Stimulated activated CD4-positive, alpha-beta T cell treated with anti-CD3 and anti-CD28 coated beads, Interleukin-1b, Interleukin-23, amount 100 ng/mL, for 1 hour (primary cell): ENCODE measurements around the gene PDE9A.

Experiments used
- DNase-seq, 2 donors: peaks; one replicate each; pipeline ENCODE4 v3.0.0-alpha.2; 2020; ENCODE audit warnings: low read depth in 2 of 2

PDE9A gene

DNA sequence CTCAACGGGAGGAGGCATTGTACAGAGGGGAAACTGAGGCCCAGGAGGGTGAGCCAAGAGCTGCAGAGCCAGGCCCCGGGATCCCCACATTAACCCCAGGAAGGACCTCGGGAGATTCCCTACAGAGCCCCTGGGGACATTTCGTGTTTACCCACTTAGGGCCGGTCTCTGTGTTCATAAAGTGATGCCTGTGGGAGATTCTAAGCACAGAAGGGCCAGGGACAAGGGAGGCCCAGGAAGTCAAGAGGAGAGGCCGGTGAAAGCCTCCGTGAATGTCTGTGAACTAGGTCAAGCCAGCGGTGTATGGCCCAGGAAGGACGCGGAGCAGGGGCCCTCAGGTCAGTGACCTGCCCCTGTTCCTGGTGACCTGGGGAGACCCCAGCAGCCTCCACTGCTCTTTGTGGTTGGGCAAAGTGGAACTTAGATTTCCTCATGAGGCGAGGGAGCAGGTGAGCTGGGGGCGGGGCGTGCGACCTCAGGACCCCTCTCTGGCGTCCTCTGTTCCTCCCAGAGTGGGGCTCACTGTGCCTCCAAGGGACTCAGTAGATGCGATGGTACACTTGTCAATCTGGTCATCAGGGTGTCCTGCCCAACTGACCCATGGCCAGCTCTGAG, 34.9 kb downstream of the PDE9A start:
- no peak for DNase-seq

DNA sequence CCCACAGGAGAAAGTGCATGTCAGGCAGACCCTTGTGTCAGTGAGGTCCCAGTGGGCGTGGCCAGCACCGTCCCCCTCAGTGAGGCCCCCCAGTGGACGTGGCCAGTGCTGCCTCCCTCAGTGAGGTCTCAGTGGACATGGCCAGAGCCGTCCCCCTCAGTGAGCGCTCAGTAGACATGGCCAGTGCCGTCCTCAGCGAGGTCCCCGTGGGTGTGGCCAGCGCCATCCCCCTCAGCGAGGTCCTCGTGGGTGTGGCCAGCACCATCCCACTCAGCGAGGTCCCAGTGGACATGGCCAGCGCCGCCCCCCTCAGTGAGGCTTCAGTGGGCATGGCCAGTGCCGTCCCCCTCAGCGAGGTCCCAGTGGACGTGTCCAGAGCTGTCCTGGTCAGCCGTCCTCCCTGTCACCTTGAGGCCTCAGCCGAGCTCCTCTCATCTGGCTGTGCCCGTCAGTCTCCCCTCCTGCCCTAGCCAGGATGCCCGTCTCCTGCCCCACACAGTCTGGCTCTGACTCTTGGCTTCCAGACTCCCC, 35.5 kb downstream of the PDE9A start:
- no peak for DNase-seq

DNA sequence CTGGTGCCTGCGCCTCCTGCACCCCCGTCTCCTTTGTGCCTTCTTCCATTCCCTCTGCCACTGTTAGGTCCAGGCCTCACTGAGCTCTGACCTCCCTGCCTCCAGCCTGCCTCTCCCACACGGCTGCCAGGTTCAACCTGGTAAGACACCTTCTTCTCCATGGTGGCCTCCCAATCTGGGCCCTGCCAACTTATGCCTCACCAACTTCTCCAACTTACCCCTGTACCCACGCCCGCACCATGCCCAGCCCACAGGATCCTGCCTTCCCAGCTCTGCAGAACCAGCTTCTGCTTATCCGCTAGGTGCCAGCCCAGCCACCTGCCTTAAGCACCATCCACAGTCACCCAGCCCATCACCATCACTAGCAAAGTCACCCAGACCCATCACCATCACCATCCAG, 37.2 kb downstream of the PDE9A start:
- no peak for DNase-seq

DNA sequence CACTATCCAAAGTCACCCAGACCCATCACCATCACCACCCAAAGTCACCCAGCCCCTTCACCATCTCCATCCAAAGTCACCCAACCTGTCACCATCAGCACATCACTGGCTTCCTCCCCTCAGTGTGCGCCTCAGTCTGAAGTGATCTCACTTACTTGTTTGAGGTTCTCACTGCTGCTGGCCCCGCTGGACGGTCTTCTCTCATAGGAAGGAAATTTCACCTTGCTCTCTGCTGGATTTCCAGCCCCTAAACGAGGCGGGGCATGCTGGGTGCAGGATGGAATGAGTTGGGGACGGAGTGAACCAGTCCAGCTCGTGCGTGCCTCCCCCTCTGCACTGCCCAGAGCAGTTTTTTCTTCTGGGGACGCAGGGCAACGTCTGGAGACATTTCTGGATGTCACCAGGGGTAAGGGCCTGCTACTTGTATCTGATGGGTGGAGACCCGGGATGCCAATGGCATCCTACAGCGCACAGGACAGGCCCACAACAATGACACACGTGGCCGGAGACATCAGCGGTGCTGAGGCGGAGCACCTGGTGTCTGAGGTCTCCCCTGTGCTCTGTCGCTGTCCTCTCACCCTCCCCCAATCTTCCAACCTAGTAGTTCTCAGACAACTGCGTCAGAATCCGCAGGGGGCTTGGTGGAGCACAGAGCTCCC, 38.6 kb downstream of the PDE9A start:
- DNase-seq: no peak

DNA sequence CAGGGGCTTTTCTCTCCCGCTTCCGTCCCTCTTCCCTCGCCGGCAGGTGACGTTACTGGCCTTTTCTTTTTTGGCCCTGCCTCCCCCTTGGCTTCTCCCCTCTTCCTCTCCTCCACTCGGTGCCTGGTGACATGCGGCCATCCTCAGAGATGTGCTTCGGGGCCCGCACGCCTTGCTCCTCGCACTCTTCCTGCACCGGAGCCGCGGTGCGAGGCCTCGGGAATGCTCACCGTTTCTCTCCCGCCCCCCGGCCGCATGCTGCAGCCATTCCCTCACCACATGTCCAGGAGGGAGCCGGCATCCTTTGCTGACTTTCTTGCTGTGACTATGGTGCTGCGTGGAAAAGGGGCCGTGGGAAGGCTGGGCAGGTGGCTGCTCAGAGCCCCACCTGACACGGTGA, 39.3 kb downstream of the PDE9A start:
- DNase-seq: no peak

DNA sequence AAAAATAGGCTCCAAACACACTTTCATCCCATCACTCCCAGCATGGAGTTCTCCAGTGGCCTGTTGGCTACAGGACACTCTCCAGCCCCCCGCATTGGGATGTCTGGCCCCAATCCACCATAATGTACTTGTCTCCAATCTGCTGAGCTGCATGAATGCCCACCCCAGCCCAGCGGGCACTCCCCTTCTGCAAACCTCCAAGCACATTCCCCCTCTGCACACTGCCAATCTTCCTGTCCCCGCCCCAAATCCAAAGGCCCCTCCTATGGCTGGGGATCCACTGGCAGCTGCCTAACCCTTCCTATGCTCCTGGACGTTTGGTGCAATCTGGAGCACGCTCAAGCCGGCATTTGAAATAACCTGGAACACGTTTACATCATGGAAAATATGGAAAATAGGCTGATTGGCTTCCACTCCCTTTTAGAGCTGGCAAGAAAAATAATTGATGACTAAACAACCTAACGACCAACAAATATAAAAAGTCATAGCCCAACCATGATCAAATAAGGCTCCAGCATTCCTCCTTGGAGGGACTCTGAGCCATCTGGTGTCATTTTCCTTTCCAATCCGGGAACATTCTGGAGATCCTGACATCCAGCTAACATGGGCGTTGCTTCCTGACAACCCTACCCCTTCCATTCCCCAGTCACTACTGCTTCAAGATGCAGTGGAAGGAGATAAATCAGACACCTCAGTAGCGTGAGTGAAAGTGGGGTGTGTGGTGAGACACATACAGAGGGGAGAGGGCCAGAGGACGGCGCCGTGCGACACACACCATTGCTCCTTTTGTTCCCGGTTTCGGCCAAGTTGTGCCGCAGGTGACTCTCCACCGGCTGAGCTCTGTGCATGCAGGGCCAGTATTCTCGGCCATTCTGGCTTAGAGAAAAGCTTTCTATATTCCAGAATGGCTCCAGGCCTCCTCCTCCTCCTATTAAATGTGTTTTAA, 41.6 kb downstream of the PDE9A start:
- DNase-seq: no peak

DNA sequence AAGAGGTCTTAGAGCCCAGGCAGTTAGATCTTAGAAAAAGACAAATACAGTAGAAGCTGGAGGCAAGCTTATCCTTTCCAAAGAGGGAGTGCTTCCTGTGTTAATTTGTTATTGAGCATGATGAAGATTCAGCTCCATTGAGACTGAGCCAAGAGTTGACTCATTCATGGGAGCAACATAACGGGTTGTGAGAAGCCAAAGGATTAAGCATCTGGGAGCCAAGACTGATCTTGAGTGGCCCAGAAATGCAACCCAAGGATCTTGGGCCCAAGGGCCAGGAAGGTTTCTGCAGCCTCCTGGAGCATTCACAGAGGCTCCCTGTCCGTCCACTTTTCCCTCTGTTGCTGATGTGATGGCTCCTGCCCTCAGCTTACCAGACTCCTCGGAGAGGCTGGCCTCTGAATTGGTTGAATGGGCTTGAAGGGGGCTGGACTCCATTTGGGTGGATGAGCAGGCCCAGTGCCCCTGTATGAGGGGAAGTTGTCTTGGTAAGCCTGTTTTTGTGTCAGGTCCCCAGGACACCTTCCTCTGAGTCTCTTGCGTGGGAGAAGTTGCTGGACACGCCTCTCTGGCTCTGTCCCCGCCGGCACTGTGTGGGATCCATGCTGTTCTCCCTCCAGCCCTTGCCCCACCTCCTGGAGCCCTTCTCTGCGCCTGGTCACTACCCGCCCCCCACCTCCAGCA, 42.4 kb downstream of the PDE9A start:
- no peak for DNase-seq

DNA sequence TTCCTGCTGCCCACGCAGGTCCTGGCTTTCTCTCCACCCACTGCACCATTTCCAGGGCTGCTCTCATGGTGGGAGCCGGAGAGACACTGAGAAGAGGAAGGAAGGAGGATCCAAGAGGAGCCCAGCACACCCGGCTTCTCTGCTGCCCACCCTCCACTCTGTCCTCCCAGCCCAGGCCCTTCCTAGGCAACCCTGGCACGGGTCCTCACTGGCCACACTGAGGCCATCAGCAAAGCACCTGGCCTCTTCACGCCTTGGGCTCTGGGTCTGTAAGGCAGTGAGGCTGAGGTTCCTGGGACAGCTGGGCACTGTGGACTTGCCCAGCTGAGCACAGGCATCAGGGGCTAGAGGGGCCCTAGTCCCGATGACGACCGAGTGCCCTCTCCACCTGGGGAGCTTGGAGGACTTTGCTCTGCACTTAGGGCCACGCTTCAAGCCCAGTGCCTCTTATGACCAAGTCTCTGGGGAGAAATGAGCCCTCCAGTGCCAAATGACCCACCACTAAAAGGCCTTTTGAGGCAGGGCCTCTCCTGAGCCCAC, 43.1 kb downstream of the PDE9A start:
- no peak for DNase-seq

DNA sequence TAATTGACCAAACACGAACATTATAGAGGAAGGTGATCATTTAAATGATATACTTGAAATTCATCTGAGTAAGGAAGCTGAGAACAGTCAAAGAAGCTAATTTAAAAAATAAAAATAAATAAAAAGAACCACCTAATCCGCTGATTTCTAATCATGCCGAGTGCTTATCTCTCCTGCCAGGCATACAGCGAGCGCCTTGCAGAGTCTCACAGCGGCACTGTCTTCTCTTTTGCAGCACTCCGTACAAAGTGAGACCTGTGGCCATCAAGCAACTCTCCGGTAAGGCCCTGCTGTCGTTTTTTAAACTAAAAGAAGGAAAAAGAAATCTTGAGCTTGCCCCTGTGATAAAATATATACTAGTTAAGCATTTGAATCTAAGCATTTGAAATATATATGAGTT, 45.3 kb downstream of the PDE9A start:
- no peak for DNase-seq

DNA sequence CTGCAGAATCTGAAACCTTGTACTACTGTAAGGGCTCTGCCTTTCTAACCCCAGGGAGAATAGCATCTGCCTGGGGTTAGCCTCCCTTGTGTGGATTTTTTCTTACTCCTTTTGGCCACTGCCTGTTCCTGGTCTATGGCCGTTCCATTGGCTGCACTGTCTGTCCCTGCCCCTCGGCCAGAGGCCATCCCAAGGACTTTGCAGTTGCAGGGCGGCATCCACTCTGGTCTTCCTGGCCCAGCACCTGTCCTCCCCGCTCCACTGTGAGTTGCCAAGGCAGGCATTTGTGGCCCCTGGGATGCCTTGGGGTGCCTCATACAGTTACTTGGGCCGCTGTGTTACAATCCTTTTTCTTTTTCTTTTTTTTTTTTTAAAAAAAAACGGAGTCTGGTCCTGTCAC, 45.8 kb downstream of the PDE9A start:
- DNase-seq: no peak

DNA sequence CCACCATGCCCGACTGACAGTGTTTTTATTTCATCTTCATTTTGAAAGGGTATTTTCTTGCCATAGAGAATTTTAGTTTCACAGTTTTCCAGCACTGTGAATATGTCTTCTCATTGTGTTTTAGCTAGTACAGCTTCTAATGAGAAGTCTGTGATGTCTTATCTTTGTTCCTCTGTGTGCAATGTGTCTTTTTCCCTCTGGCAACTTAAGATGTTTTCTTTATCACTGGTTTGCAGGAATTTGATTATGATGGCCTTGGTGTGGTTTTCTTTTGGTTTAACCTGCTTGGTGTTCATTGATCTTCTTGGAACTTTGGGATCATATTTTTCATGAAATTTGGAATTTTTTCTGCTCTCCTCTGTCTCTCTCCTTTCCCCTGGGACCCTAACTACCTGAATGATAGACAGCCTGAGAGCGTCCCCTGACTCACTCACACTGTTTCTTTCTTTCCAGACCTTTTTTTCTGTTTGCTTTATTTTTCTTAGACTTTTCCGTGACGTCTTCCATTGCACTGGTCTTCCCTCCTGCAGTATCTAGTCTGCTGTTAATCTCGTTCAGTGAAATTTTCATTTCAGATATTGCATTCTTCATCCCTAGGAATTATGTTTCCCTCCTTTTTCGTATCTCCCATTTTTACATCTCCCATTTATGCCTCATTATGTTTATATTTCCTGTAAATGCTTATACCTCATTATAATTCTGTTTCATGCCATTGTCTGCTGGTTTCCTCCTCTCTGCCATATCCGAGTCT, 48.5 kb downstream of the PDE9A start:
- DNase-seq: no peak

DNA sequence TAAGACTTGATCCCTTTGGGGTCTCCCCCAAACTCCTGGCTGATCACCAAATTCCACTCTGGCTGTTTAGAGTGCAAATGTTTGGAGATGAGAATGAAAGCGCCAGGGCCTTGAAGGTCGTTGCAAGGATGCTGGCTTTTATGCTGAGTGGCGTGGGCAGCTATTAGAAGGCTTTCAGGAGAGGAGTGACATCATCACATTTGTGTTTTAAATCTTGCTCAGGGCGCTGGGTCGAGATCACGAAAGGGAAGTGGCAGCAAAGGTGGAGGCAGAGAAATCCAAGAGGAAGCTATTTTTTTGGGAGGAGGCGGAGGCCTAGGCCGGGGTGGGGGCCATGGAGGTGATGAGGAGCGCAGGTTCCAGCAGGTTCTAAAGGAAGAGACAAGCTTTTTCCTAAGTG, 49.3 kb downstream of the PDE9A start:
- no peak for DNase-seq

DNA sequence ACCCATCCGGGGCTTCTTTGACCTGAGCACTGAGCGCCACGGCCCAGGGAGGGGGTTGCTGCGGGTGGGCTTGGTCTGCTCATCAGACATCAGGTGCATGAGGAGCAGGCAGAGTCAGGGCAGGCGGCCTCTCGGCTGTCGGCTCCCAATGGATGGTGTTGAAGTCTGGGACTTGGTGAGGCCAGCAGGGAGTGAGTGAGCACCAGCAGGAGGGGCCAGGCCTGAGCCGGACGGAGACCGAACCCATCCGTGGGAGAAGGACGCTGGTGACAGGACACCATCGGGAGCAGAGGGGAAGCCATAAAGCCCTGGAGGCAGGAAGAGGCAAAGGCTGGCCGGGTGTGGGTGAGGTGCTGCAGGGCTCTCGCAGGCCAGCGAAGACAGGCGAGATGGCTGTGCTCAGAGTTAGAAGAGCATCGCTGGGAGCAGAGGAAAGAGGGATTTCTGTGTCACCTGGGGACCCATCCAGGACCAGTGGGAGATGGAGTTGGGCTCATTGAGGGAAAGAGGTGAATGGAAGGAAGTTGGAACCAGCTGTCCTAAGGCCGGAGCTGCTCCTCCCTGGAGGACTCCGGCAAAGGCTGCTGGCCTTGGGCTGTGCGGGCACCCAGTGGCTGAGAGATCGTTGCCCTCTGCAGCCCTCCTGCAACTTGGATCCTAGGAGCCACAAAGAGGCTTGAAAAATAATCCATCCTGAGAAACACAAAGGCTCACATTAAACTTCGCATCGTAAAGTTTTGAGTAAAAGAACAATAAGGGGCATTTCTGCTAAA, 49.9 kb downstream of the PDE9A start:
- DNase-seq: no peak

DNA sequence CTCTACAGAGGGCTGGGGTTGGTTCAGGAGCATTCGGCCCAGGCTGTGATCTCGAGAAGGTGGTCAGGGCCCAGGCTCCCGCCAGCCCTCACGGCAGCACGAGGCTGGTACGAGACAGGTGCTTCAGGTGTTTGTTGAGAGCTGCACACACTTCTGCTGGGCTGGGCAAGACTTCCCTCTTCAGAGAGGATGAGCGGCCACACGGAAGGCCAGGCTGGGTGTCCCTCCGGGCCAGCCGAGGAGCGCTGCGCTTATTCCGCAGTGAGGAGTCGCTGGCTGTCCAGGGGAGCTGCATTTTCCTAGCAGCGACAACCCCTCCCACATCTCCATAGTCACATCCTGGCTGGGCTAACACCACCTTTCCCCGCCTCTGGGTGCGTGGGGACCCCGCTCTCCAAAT, 50.5 kb downstream of the PDE9A start:
- DNase-seq: no peak

DNA sequence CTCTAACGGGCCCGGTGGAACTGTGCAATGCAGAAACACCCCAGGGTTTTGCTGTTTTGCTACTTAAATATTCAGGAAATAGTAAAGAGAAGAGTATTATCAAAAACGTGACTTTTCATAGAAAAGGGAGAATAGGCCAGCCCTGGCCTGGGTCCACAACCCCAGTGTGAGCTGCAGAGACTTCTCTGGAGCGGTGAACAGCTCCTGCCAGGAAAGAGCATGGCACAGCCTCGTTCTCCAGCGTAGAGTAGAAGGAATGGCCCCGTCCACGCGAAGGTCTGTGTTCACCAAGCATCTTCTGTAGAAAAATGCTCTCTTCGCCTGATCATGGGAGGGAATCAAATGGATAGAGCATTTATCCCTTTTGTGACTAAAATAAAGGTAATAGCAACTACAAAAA, 51.4 kb downstream of the PDE9A start:
- no peak for DNase-seq

DNA sequence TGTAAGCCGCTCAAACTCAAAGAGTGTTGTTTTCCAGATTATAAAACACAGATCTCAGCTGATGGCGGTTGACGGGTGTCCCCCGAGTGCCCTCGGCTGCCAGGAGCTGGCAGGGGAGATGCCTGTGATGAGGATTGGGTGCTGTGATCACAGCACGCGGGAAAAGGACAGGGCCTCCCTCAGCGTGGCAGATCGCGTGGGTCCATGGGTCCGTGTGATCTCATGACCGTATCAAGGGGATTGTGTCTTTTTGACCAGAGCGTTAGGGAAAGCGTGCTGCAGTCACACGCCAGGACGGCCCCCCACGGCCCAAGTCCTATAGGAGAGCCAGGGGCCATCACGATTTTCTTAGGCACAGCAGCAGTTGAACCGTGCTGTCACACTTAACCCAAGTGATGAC, 51.9 kb downstream of the PDE9A start:
- no peak for DNase-seq

DNA sequence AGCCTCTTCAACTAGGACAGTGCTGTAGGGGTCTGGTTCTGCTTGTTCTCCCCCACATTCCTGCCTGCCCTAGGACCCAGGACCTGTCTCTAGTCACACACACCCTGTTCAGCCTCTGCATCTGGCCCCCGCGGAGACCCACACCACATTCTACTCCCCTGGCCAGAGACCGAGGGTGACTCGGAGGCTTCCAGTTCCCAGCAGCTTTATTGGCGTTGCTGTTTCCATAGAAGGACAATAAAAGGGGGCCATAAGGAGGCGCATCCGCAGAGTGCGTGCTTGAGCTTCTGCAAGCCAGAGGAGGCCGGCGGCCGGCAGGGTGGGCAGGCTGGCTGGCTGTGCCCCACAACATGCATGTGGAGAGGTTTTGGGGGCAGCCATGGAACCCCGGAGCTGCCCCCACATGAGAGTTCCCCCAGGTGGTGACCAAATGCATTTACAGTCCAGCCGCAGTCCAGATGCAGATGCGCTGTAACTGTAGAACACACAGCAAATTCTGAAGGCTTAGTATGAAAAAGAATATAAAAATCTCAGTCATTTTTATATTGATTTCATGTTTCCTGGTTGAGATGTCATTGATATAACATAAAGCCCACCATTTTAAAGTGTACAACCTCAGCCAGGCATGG, 52.4 kb downstream of the PDE9A start:
- no peak for DNase-seq

DNA sequence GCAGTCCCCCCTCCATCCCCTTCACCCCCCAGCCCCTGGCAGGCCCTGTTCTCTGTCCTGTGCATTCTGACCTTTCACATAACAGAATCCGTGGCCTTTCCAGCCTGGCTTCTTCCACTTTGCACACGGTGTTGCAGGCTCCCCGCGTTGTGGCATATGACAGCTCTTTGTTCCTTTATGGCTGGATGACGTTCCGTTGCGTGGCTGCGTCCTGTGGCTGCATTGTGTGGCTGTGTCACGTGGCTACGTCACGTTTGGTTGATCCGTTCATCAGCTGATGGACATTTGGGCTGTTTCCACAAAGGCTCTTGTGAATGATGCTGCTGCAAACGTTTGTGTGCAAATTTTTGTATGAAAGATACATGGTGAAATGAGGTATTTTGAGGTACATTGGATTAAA, 53.3 kb downstream of the PDE9A start:
- DNase-seq: no peak

DNA sequence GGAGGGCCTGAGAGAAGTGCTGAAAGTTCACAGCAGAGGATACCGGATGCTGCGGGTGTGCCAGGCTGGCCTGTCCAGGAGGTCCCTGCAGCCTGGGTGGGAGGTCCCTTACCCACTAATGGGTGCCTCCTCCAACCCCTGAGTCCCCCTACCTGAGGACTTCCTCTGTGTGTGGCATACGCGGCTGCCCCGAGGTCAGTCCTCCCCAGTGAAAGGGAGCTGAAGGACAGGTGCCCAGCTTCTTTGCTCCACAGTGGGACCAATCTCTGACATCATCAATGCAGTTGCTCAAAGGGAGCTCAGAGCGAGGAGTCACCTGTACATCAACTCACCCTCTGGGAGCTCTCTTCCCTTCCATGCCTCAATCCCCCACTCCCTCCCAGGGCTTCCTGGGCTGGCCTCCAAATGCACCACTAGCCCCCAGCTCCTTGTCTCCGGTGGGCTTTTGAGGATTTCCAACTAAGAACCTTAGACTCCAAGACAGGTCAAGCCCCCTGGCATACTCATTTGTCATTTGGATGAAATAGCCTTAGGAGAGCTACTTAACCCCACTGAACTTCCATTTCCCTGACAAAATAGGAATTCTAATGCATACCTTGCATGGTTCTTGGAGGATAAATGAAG, 53.9 kb downstream of the PDE9A start:
- DNase-seq: no peak
